ENCODE data around the gene DHRS3. TPM values are rescaled to one million over a fixed set of nuclear protein-coding genes. Genes with fewer than 3 reads are reported as not detected.

Gene DHRS3
- total RNA-seq, 4 donors from 2014 or later: 175 to 342 (median 227) TPM

DNA sequence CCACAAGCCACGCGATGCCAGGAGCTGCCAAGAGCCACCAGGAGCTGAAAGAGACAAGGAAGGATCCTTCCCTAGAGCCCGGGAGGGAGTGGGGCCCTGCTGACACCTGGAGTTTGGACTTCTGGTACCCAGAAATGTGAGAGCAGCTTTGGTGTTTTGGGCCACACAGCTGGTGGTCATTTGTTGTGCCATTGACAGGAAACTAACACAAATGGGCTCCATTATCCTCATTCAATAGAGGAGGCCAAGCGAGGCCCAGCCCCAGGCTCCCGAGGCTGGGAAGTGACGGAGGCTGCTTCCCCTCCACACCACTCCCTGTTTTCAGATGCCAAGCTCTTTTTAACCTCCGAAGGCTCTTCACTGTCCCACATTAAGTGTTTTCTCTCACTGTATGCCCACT is 25.5 kb downstream of the DHRS3 start:
- no peak for DNase-seq (ENCODE audit: low spot score)
- ATAC-seq (ENCODE audit: low FRiP score): no peak
- TF ChIP-seq, protein P1, sequence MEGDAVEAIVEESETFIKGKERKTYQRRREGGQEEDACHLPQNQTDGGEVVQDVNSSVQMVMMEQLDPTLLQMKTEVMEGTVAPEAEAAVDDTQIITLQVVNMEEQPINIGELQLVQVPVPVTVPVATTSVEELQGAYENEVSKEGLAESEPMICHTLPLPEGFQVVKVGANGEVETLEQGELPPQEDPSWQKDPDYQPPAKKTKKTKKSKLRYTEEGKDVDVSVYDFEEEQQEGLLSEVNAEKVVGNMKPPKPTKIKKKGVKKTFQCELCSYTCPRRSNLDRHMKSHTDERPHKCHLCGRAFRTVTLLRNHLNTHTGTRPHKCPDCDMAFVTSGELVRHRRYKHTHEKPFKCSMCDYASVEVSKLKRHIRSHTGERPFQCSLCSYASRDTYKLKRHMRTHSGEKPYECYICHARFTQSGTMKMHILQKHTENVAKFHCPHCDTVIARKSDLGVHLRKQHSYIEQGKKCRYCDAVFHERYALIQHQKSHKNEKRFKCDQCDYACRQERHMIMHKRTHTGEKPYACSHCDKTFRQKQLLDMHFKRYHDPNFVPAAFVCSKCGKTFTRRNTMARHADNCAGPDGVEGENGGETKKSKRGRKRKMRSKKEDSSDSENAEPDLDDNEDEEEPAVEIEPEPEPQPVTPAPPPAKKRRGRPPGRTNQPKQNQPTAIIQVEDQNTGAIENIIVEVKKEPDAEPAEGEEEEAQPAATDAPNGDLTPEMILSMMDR (IDR thresholded peaks at IDR 0.05): no peak

DNA sequence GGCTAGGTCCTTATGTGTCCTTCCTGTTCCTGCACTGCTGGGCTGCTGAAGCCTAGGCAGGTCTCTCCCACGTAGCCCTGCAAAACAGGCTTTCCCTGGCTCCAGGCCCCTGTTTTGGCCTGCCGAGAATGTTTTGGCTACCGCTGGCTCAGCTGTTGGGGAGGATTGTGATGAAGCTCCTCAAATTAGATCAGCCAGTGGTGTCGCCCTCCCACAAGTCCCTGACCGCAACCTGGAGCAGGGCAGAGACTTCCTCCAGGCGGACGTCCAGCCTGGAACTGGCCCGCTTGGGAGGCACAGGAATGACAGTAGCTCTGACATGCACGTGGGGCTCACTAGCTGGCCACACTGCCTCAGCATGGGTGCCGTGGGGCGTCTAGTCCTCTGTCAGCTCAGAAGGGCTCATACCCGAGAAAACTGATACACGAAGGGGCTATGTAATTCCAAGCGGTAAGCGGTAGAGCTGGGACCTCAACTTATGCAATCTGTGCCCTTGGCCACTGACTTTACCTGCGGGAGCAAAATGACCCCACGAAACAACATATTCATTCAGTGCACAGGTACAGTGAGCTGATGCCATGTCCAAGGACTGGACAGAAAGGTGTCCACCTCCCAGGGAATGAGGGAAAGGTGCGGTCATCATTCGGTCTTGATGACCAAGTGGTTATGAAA is 26.6 kb downstream of the DHRS3 start:
- TF ChIP-seq, protein P1 (IDR thresholded peaks at IDR 0.05): no peak
- DNase-seq (ENCODE audit: low spot score) (no peak), ATAC-seq (ENCODE audit: low FRiP score) (peak; percentile 7)

DNA sequence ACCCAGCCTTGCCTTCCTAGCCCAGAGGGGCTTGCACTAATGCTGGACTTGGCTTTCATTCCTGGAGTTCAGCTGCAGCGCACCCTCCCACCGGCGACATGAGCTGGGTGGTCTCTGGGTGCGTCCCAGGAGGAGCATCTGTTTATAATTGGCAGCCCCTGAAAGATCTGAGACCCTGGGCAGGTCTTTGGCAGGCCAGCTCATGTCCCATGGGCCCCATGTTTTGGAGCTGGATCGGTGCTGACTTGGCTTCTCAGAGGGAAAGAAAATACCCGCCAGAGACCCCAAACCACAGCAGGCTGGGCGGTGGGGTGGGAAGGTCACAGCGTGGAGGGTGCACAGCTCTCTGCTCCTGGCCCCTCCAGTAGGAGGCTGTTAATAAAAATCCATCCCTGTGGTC is 29.3 kb downstream of the DHRS3 start:
- TF ChIP-seq, protein P1 (IDR thresholded peaks at IDR 0.05): no peak
- ATAC-seq (ENCODE audit: low FRiP score): no peak

DNA sequence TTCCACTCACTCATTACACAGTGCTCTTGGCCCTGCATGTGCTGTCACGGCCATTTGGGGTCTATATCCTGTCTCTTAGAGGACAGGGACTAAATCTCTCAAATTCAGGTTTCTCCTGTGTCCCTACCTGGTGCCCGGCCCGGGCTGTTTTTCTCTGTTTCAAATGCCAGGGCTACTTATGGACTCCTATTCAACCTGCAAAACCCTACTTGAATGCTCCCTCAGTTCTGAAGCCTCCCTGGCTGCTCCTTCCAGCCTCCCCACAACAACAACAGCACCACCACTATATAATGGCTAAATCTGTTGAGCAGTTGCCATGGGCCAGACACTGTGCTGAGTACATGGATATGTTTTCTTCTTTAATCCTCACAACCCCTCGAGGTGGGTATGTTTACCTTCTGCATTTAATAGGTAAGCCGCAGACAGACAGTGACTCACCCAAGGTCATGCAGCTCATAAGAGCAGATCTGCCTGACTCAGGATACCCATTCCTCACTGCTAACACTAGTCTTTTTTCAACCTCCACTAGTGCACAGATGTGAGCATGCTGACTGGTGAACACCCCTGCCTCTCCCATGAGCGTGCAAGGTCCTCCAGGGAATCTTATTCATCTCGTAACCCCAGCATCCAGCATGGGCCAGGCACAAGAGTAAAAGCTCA is 29.9 kb downstream of the DHRS3 start:
- no peak for ATAC-seq (ENCODE audit: low FRiP score)

More for the DNA sequence above, 29.3 kb downstream of the DHRS3 start:
- no peak for DNase-seq (ENCODE audit: low spot score)

DNA sequence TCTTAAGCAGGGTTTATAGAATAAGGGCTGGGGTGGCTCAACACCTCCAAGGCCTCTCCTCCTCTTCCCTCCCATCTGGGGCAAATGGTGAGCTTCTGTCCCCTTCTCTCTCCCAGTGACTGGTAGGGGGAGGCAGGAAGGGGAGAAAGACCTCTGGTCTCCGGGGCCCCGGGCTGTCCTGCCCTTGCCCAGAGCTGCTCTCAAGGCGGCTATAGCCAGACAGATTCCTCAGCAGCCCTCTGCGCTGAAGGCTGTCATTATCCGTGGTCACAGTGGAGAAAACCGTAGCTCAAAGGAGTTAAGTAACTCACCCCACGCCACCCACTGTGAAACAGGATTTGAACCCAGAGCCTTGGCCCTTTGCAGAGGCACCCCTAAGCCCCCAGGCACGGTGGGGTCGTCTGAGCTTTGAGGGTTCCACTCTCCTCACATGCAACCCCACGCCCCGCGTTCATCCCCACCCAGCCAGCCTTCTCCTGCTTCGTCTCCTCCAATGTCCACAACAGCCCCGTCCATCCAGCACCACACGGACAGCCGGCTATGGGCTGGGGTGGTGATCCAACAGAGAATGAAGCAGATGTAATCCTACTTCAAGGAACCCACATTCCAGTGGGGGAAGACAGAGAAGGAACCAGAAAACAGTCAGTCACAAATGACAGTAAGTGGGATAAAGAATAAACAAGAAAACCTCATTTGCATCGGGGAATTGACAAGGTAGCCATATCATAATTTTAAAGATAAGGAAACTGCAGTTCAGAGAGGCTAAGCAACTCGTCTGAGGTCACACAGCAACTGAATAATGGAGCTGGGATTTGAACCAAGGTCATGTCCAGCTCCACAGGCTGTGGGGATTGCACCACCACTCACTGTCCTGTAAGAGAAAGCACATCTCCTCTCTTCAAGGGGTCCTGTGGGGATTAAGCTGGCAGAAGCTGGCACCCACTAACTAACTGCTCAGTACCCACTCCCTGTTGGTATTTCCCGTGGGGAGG is 31.8 kb downstream of the DHRS3 start:
- TF ChIP-seq, protein P1 (IDR thresholded peaks at IDR 0.05): no peak
- no peak for ATAC-seq (ENCODE audit: low FRiP score)
- no peak for DNase-seq (ENCODE audit: low spot score)

More for the DNA sequence above, 29.9 kb downstream of the DHRS3 start:
- TF ChIP-seq, protein P1 (IDR thresholded peaks at IDR 0.05): no peak
- no peak for DNase-seq (ENCODE audit: low spot score)

DNA sequence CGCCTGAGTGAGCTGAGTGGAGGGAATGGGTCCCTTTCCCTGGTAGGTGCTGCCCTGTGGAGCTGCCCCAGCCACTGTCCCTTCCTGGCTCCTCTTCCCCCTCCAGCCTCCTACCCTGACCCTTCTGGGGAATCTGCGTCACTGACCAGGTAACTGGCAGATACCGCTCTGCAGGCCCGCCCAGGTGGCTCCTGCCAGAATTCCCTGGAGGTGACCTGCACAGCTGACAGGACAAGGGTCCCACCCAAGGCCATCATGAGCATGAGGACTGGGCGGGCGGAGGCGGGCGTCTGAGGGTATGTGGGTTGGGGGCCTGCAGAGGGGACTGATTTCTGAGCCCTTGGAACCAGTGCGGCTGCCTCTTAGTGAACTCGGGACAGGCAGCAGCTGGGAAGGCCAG is 32.5 kb downstream of the DHRS3 start:
- ATAC-seq (ENCODE audit: low FRiP score) (no peak), DNase-seq (ENCODE audit: low spot score) (no peak)
- TF ChIP-seq, protein P1 (IDR thresholded peaks at IDR 0.05): no peak
